NCI-H1436 treated with DMSO at 0.1 percent for 48 hours (cell line): Measurements from ENCODE around the gene PCSK5.
"Not testable (repeated sequence)": the region's sequence is repeated elsewhere in the genome, so short reads cannot be mapped to it uniquely, and the experiment has no call there.

Experiments
- DNase-seq: peaks from one replicate; lab custom pipeline; 2025; lab: John Stamatoyannopoulos, UW

PCSK5 gene

GRCh38 chr9:75963321-75963720 is 72.8 kb downstream of the PCSK5 start:
- not testable (repeated sequence) for DNase-seq

GRCh38 chr9:75964427-75964826 is 74.0 kb downstream of the PCSK5 start:
- DNase-seq = no peak

GRCh38 chr9:75965231-75965630 is 74.8 kb downstream of the PCSK5 start:
- DNase-seq = no peak

- no peak for DNase-seq
Measured at GRCh38 chr9:75967556-75967955, 77.1 kb downstream of the PCSK5 start.

- no peak for DNase-seq
Measured at GRCh38 chr9:75974016-75974766, 83.7 kb downstream of the PCSK5 start.

GRCh38 chr9:75975071-75975470 is 84.6 kb downstream of the PCSK5 start:
- DNase-seq = no peak

GRCh38 chr9:75976549-75976948 is 86.1 kb downstream of the PCSK5 start:
- no peak for DNase-seq

GRCh38 chr9:75979362-75979761 is 88.9 kb downstream of the PCSK5 start:
- DNase-seq = no peak

GRCh38 chr9:75983319-75984045 is 93.0 kb downstream of the PCSK5 start:
- no peak for DNase-seq

- DNase-seq = no peak
Measured at GRCh38 chr9:75985515-75985914, 95.0 kb downstream of the PCSK5 start.

GRCh38 chr9:75988663-75989062 is 98.2 kb downstream of the PCSK5 start:
- DNase-seq = no peak

- DNase-seq = no peak
Measured at GRCh38 chr9:75990156-75990555, 99.7 kb downstream of the PCSK5 start.

GRCh38 chr9:75990576-75991304 is 100.3 kb downstream of the PCSK5 start:
- DNase-seq = no peak

- DNase-seq = no peak
Measured at GRCh38 chr9:75992482-75993206, 102.2 kb downstream of the PCSK5 start.

- no peak for DNase-seq
Measured at GRCh38 chr9:75993434-75993833, 103.0 kb downstream of the PCSK5 start.

- no peak for DNase-seq
Measured at GRCh38 chr9:75995066-75995465, 104.6 kb downstream of the PCSK5 start.

- no peak for DNase-seq
Measured at GRCh38 chr9:75996726-75997125, 106.3 kb downstream of the PCSK5 start.

GRCh38 chr9:75997206-75997605 is 106.7 kb downstream of the PCSK5 start:
- no peak for DNase-seq

- DNase-seq = no peak
Measured at GRCh38 chr9:75998096-75998780, 107.8 kb downstream of the PCSK5 start.

GRCh38 chr9:76001459-76001858 is 111.0 kb downstream of the PCSK5 start:
- DNase-seq = no peak

GRCh38 chr9:76003041-76003440 is 112.6 kb downstream of the PCSK5 start:
- DNase-seq = no peak

GRCh38 chr9:76004526-76004925 is 114.1 kb downstream of the PCSK5 start:
- no peak for DNase-seq
